ENCODE results near the gene CACNA1H. TPM values are rescaled to one million over a fixed set of nuclear protein-coding genes. Genes with fewer than 3 reads are reported as not detected.

The CACNA1H gene
- total RNA-seq, 1 donor from 2014 or later, result 10.9 TPM

DNA sequence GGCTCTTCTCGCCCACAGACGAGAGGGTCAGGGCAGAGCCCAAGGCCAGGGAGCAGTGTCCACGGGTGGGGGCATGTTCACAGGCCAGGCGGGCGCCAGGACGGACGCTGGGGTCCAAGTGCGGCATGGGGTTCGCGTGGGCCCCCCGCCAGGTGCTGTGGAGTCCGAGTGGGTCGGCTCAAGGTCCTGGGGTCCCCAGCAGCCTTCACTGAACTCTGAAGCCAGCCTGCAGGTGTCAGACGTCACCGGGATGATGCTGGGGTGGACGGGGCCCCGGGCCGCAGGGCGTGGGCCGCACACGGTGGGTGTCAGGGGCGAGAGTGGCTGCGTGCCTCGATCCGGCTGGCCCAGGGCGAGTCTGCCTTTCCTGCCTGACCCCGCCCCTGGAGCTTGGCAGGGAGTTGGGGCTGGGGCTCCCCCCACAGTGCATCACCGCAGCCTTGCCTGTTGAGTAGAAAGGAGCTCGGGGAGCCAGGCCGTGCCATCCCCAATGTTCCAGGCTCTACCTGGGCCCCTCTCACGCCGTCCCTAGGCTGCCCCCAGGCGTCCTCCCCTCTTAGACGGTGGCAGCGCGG, 19.0 kb downstream of the CACNA1H start:
- Histone ChIP-seq H3K9me3 (no peaks in the 10 kb centered on the region), H3K27me3 (peaks cover 6% of the 10 kb centered on the region), H3K27ac (no peak overlapping the region), H3K4me3 (no peak overlapping the region), H3K4me1 (no peaks in the 10 kb centered on the region), H3K36me3 (no peaks in the 10 kb centered on the region)
- intact Hi-C loops (cut with DNase I), result no loop called here
- ATAC-seq, result no peak
- no peak for DNase-seq
- TF ChIP-seq CTCF (IDR thresholded peaks at IDR 0.05), result no peak

GRCh38 chr16:1172651-1173050, 19.7 kb downstream of the CACNA1H start:
- no peak for TF ChIP-seq CTCF (IDR thresholded peaks at IDR 0.05)
- intact Hi-C loops (cut with DNase I), result no loop called here
- Histone ChIP-seq H3K27ac (no peak overlapping the region), H3K36me3 (no peaks in the 10 kb centered on the region), H3K27me3 (peaks cover 6% of the 10 kb centered on the region), H3K4me1 (no peaks in the 10 kb centered on the region), H3K4me3 (no peak overlapping the region), H3K9me3 (no peaks in the 10 kb centered on the region)
- ATAC-seq, result no peak
- DNase-seq, result no peak

GRCh38 chr16:1173788-1174451, 21.0 kb downstream of the CACNA1H start:
- DNase-seq (no peak), ATAC-seq (no peak)
- Histone ChIP-seq H3K4me3 (no peak overlapping the region), H3K9me3 (no peaks in the 10 kb centered on the region), H3K36me3 (no peaks in the 10 kb centered on the region), H3K27ac (no peak overlapping the region), H3K27me3 (peaks cover 6% of the 10 kb centered on the region), H3K4me1 (no peaks in the 10 kb centered on the region)
- no peak for TF ChIP-seq CTCF (IDR thresholded peaks at IDR 0.05)
- intact Hi-C loops (cut with DNase I), result no loop called here

DNA sequence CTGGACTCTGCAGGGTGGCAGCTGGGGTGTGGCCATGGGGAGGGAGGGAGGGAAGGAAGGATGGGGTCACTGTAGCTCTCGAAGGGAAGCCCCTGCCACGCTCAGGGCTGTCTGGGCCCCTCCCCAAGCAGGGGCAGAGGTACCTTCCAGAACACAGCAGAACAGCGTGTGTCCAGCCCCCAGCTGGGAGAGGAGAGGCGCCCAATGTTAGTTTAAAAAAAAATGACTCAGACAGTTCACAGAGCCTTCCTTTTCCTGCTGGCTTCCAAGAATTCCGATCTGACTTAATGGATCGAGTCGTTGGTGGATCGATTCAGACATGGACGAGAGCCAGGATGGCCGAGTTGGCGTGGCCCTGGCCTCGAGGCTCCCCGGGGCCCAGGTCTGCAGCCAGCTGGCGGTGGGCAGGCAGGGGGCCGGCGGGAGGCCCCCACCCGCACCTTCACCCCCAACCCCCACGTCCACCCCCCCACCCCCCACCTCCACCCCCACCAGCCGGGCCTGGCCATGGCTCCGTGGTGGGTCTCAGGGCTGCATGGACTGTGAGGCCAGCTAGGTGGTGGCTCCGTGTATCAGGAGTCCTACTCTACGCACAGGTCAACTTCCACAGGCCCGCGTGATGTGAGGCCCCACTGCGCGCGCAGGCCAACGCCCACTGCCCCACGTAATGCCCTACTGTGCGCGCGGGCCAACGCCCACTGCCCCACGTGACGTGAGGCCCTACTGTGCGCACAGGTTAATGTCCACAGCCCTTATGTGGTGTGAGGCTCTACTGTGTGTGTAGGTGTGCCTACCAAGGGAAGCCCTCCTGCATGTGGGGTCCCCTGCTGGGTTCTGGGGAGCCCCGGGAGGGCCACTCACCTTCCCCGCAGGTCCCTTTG, 21.8 kb downstream of the CACNA1H start:
- DNase-seq, result no peak
- intact Hi-C loops (cut with DNase I), result no loop called here
- Histone ChIP-seq H3K4me1 (no peaks in the 10 kb centered on the region), H3K36me3 (no peaks in the 10 kb centered on the region), H3K9me3 (no peaks in the 10 kb centered on the region), H3K4me3 (no peak overlapping the region), H3K27ac (no peak overlapping the region), H3K27me3 (peaks cover 6% of the 10 kb centered on the region)
- ATAC-seq, result no peak
- no peak for TF ChIP-seq CTCF (IDR thresholded peaks at IDR 0.05)

DNA sequence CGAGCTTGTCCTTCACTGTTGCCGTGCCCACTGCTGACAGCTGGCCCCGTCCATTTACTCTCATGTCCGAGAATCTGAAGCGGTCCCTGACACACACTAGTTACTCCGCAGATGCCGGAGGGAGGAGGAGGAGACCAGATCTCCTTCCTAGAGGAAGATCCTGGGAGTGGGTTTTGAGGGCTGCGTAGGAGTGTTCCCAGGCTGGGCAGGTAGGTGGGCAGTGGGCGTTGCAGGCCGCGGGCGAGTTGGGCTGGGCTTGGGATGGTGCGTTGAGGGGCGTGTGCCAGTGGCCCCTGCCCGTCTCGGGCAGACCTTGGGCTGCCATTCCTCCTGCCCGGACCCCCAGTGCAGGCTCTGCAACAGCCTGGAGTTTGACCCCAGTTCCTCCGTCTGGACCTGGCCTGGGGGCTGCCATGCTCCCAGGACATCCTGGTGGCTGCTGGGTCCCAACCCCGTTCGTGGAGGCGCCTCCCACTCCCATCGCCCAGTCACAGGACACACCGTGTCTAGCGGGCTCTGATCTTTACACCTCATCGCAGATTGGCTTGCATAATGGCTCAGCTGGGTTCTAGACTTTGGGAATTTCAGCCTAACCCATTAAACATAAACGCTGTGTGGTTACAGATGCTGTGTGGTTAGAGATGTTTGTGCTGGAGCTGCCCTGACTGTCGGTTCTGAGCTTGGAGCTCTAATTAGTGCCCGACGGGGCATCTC, 22.8 kb downstream of the CACNA1H start:
- H3K36me3 ChIP-seq, result no peaks in the 10 kb centered on the region
- intact Hi-C loops (cut with DNase I), result no loop called here
- no peak overlapping the region for H3K27ac ChIP-seq
- ATAC-seq, result no peak
- no peaks in the 10 kb centered on the region for H3K9me3 ChIP-seq
- H3K4me3 ChIP-seq, result no peak overlapping the region
- no peaks in the 10 kb centered on the region for H3K4me1 ChIP-seq
- no peak for DNase-seq
- peaks cover 6% of the 10 kb centered on the region for H3K27me3 ChIP-seq
- TF ChIP-seq CTCF (IDR thresholded peaks at IDR 0.05), result no peak
